Measurements from ENCODE around the gene RSRC2. TPM values are rescaled to one million over a fixed set of nuclear protein-coding genes. Genes with fewer than 3 reads are reported as not detected.

Gene RSRC2
- total RNA-seq, 1 experiment from 2014 or later = 68.7 TPM

GRCh38 chr12:122481861-122482260 lies 44.9 kb downstream of the RSRC2 start:
- ChIA-PET RAD21 (ENCODE audit: low non-redundant PET in 1 of 2, low total read pairs in 2 of 2, uncharacterized antibody in 2 of 2, unreplicated experiment in 2 of 2) (no interaction called here), CTCF (no interaction called here), POLR2A (no interaction called here)
- Histone ChIP-seq H3K27me3 (ENCODE audit: insufficient read depth, low read length) (no peaks in the 10 kb centered on the region), H3K4me3 (replicated peaks in 1 of 2; ENCODE audit: low read depth in 1 of 2, low read length in 2 of 2) (no peak overlapping the region), H3K36me3 (ENCODE audit: control insufficient read depth in 1 of 2, insufficient read depth in 2 of 2, low read length in 2 of 2) (peaks cover 34 to 37% of the 10 kb centered on the region in 2 experiments; a peak in 3 of 4 replicates), H3K9ac (ENCODE audit: low read length) (no peak overlapping the region), H3K27ac (ENCODE audit: low read depth, low read length) (no peak overlapping the region), H3K9me3 (ENCODE audit: control insufficient read depth in 1 of 2, insufficient read depth in 1 of 2, low read depth in 1 of 2, low read length in 2 of 2) (no peaks in the 10 kb centered on the region), H4K20me1 (ENCODE audit: insufficient read depth) (no peaks in the 10 kb centered on the region), H3K79me2 (ENCODE audit: insufficient read depth, low read length) (no peaks in the 10 kb centered on the region), H3K9me2 (ENCODE audit: insufficient read depth) (no peaks in the 10 kb centered on the region), H3K4me1 (ENCODE audit: control insufficient read depth in 1 of 2, insufficient read depth in 2 of 2, low read length in 2 of 2) (no peaks in the 10 kb centered on the region), H3K4me2 (ENCODE audit: low read length) (no peak overlapping the region), H2AFZ (ENCODE audit: low read depth, low read length, poor library complexity, severe bottlenecking) (no peak overlapping the region)
- TF ChIP-seq SRF (IDR thresholded peaks at IDR 0.05; ENCODE audit: low read depth) = no peak
- no peak for TF ChIP-seq EZH2phosphoT487 (IDR thresholded peaks at IDR 0.05; ENCODE audit: borderline replicate concordance)
- TF ChIP-seq CEBPB (IDR thresholded peaks at IDR 0.05; ENCODE audit: low read depth) = no peak
- TF ChIP-seq, protein P1, sequence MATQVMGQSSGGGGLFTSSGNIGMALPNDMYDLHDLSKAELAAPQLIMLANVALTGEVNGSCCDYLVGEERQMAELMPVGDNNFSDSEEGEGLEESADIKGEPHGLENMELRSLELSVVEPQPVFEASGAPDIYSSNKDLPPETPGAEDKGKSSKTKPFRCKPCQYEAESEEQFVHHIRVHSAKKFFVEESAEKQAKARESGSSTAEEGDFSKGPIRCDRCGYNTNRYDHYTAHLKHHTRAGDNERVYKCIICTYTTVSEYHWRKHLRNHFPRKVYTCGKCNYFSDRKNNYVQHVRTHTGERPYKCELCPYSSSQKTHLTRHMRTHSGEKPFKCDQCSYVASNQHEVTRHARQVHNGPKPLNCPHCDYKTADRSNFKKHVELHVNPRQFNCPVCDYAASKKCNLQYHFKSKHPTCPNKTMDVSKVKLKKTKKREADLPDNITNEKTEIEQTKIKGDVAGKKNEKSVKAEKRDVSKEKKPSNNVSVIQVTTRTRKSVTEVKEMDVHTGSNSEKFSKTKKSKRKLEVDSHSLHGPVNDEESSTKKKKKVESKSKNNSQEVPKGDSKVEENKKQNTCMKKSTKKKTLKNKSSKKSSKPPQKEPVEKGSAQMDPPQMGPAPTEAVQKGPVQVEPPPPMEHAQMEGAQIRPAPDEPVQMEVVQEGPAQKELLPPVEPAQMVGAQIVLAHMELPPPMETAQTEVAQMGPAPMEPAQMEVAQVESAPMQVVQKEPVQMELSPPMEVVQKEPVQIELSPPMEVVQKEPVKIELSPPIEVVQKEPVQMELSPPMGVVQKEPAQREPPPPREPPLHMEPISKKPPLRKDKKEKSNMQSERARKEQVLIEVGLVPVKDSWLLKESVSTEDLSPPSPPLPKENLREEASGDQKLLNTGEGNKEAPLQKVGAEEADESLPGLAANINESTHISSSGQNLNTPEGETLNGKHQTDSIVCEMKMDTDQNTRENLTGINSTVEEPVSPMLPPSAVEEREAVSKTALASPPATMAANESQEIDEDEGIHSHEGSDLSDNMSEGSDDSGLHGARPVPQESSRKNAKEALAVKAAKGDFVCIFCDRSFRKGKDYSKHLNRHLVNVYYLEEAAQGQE (IDR thresholded peaks at IDR 0.05; ENCODE audit: low read depth) = no peak
- TF ChIP-seq, protein P2, sequence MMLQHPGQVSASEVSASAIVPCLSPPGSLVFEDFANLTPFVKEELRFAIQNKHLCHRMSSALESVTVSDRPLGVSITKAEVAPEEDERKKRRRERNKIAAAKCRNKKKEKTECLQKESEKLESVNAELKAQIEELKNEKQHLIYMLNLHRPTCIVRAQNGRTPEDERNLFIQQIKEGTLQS (IDR thresholded peaks at IDR 0.05) = no peak
- TF ChIP-seq EGR1 (IDR thresholded peaks at IDR 0.05; ENCODE audit: low read depth) = no peak
- TF ChIP-seq, protein P3, sequence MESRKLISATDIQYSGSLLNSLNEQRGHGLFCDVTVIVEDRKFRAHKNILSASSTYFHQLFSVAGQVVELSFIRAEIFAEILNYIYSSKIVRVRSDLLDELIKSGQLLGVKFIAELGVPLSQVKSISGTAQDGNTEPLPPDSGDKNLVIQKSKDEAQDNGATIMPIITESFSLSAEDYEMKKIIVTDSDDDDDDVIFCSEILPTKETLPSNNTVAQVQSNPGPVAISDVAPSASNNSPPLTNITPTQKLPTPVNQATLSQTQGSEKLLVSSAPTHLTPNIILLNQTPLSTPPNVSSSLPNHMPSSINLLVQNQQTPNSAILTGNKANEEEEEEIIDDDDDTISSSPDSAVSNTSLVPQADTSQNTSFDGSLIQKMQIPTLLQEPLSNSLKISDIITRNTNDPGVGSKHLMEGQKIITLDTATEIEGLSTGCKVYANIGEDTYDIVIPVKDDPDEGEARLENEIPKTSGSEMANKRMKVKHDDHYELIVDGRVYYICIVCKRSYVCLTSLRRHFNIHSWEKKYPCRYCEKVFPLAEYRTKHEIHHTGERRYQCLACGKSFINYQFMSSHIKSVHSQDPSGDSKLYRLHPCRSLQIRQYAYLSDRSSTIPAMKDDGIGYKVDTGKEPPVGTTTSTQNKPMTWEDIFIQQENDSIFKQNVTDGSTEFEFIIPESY (IDR thresholded peaks at IDR 0.05; ENCODE audit: extremely low read depth, insufficient replicate concordance, low read length) = no peak
- TF ChIP-seq JUND (IDR thresholded peaks at IDR 0.05) = no peak
- TF ChIP-seq POLR2AphosphoS5 (IDR thresholded peaks at IDR 0.05; ENCODE audit: low read depth, low read length) = no peak
- TF ChIP-seq SP1 (IDR thresholded peaks at IDR 0.05; ENCODE audit: low read depth) = no peak
- TF ChIP-seq, protein P4, sequence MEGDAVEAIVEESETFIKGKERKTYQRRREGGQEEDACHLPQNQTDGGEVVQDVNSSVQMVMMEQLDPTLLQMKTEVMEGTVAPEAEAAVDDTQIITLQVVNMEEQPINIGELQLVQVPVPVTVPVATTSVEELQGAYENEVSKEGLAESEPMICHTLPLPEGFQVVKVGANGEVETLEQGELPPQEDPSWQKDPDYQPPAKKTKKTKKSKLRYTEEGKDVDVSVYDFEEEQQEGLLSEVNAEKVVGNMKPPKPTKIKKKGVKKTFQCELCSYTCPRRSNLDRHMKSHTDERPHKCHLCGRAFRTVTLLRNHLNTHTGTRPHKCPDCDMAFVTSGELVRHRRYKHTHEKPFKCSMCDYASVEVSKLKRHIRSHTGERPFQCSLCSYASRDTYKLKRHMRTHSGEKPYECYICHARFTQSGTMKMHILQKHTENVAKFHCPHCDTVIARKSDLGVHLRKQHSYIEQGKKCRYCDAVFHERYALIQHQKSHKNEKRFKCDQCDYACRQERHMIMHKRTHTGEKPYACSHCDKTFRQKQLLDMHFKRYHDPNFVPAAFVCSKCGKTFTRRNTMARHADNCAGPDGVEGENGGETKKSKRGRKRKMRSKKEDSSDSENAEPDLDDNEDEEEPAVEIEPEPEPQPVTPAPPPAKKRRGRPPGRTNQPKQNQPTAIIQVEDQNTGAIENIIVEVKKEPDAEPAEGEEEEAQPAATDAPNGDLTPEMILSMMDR (IDR thresholded peaks at IDR 0.05 in 2 of 3, conservative IDR thresholded peaks at IDR 0.05 in 1 of 3; ENCODE audit: borderline replicate concordance in 1 of 3, insufficient read depth in 1 of 3, low read depth in 2 of 3, low read length in 2 of 3) = no peak
- no peak for TF ChIP-seq FOSL1 (IDR thresholded peaks at IDR 0.05; ENCODE audit: low read depth)
- intact Hi-C loops (cut with micrococcal nuclease) = no loop called here
- ATAC-seq = no peak
- BruUV-seq (replicated peaks) = no TSS peak
- DNase-seq (ENCODE audit: low read depth, low spot score) = no peak
